HG03378 (cell line): ENCODE results near the gene TLL1.

Experiments
- ATAC-seq: cut with Tn5 transposase; IDR thresholded peaks from one replicate; pipeline ENCODE4 v1.9.1; 2021; ENCODE audit warnings: mild to moderate bottlenecking, moderate library complexity; ENCODE audit not compliant: unreplicated experiment

Gene TLL1

DNA sequence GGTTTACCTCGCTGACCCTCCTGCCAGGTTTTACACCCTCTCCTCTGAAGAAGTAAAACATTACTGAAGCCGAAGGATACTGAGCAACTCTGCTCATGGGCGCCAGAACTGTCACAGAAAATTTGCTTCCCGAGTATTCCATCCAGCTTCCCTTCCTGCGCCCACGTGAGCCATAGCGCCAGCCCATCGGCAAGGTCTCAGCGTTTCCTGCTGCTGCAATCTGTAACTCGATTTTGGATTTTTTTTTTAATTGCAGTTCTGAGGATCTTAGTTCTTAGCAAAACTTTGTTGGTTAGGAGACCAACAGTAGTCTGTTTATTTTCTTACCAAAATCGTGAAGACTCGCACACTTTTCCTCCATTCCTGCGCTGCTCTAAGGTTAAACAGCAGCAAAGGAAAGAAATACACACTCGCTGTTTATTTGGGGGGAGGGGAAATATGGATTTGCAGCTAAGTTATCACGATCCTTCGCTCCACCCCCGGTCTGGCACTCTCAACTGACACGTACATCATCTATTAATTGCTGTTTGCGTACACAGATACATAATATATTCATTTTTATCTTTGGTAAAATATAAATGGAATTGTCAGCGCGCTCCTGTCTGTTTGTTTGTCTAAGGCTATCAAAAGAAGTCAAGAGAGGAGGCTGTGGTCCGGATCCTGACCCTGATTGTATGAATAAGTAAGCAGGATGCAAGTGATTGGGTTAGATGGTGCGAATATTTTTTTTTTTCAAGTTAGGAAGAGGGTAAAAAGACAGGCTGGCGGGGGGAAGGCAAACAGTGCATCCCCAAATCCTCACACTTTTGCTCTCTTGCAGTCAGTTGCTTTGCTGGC, at the start of gene TLL1:
Gene TLL1 (plus strand): TSS at position 777 of the 837 bp plus-strand sequence. CDS start 668 bp downstream, outside the sequence.
- no peak for ATAC-seq

- no peak for ATAC-seq
Observed at GRCh38 chr4:165826166-165826565, 46.9 kb upstream of the TLL1 start.

DNA sequence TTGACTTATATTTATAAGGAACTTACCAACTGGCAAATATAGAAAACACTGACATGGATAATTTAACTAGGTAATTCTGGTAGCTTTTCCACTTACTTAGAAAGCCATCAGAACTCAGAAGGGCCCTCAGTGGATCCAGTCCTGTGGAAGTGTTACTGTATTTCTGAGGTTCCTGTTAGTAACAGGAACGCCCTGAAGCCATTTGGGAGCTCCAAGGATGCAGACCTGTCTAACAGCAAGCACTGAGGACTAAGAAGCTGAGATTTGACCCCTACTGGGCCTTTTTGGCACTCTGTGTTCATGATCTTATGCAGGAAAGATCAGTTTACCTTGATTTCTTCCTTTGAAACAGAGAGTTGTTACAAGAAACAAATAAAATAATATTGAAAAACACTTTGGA, 46.0 kb upstream of the TLL1 start:
- ATAC-seq = no peak

GRCh38 chr4:165828928-165829327, 44.1 kb upstream of the TLL1 start:
- ATAC-seq = no peak

DNA sequence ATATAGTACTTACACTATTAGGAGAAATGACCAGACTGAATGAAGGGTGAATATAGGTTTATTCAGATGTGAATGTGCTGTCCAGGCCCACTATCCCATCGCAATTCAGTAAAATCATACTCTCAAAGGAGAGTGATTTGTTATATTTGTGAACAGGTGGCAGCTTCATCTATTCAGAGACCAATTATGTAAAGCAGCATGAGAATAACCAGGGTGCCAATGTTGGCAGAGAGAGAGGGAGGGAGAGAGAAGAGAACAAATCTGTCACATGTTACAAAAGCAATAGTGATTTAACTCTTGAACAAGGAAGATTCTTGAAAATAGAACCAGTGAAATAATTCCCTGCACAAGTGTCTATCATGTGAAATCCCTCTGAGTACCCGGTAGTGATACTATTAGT, 38.9 kb upstream of the TLL1 start:
- ATAC-seq = no peak

- ATAC-seq = no peak
Observed at GRCh38 chr4:165838575-165838974, 34.5 kb upstream of the TLL1 start.

- ATAC-seq = no peak
Observed at GRCh38 chr4:165839615-165840333, 33.3 kb upstream of the TLL1 start.

- no peak for ATAC-seq
Observed at GRCh38 chr4:165842684-165843083, 30.4 kb upstream of the TLL1 start.

- no peak for ATAC-seq
Observed at GRCh38 chr4:165844161-165844560, 28.9 kb upstream of the TLL1 start.

- no peak for ATAC-seq
Observed at GRCh38 chr4:165851256-165851655, 21.8 kb upstream of the TLL1 start.

DNA sequence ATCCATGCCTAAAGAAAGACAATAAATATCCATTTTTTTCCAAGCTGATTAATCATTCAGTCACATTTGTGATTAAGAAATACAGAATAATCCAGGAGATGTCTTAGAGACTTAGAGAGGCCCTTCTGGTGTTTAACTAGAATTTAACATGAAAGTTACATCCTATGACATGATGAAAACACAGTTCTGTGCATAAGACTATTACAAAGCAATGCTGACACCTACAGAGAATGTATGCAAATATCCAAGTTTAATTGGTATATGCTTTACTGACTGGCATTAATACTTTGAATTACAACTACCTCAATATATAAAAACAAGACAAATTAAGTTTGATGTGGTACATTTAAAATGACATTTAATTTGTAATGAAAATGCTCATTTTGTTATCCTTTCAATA, 17.8 kb upstream of the TLL1 start:
- no peak for ATAC-seq

DNA sequence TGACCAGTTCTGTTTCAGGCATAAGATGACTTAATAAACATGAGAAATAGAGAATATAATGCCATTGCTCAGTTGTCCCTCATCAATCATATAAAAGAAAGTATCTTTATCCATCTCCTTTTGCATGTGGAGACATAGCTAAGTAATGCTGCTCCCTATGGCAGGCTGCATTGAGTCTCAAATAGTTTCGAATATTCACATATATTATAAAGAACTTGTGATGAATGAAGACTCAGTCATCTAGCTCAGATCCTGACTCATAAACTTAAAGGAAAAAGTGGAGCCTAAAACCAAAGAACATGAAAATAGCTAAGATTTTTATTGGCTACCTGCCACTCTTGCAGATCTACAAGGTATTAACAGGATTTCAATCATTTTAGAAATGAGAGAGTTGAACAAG, 11.7 kb upstream of the TLL1 start:
- ATAC-seq = no peak

- ATAC-seq = no peak
Observed at GRCh38 chr4:165864271-165864670, 8.8 kb upstream of the TLL1 start.

- ATAC-seq = no peak
Observed at GRCh38 chr4:165866019-165866650, 6.9 kb upstream of the TLL1 start.

- ATAC-seq = no peak
Observed at GRCh38 chr4:165867961-165868360, 5.1 kb upstream of the TLL1 start.

DNA sequence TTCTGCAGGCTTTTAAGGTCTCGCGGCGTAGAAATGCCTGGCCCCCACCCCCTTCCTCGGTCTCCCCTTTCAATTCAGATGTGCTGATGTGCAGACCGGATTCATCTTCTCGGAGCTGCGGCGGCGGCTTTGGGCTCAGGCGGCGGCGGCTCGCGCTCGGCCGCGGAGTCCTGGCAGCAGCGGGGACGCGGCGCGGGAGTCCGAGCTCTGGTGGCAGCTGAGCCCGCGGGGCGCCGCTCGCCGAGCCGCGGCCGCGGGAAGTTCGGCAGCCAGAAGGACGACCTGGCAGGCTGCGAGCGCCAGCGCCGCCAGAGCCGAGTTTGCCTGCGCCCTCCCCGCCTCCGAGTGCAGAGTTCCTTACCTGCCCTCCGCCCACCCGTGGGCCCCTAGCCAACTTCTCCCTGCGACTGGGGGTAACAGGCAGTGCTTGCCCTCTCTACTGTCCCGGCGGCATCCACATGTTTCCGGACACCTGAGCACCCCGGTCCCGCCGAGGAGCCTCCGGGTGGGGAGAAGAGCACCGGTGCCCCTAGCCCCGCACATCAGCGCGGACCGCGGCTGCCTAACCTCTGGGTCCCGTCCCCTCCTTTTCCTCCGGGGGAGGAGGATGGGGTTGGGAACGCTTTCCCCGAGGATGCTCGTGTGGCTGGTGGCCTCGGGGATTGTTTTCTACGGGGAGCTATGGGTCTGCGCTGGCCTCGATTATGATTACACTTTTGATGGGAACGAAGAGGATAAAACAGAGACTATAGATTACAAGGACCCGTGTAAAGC, 448 bp downstream of the TLL1 start:
- no peak for ATAC-seq

DNA sequence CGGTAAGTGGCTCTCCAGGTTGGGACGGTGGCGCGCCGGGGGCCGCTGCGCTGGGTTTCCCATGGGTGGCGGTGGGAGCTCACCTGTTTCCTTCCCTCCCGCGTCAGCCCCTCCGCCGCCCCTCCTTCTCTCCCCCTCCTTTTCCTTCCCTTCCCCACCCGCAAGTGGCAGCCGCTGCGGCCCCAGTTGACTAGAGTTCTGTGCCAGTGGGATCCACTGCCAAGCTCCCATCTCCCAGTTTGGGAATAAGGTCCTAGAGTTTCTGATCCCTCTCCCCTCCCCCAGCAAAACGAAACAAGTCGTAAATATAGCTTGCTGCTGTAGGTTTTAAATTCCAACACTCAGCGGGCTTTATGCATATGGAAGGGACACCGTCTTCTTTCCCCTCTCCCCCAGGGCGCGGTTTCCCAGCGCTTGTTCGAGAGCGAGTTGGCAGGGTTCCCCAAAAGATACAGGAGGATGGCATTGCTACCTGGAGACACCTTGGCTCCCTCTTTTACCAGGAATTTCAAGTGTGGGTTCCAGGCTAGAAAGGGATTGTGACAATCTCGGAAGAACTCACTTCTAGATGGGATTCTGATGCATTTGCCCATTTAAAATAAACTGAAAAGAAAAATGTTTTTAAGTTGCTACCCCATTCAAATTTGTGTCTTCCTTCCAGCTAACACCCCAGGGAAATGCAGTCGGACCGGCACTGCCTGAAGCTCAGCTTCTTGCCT, 1.2 kb downstream of the TLL1 start:
- no peak for ATAC-seq

DNA sequence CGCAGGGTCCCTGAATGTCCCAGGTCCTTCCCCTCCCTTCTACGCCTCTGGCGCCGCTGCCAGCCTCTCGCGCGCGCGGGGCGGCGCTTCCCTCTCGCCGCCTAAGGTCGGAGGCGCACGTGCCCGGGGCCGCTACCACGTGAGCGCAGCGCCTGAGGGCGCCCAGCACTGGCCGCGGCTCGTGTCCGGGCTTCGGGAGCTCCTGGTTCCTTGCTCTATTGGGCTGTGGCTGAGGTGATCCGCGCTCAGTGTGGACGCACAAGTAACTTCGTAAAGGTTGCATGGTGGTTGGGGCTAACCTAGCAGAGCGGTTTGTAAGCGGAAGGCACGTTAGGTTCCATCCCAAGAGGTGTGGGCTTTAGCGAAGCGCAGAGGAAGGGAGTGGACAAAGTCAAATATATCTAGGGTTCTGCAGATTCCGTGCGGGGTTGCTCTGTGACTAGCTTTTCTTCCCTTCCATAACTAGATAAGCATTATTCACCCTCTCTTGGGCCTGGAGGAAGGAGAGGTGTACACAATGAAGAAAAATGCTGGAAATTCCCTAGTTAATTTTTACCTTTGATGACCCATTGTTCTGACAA, 1.8 kb downstream of the TLL1 start:
- no peak for ATAC-seq

GRCh38 chr4:165875446-165875845, 2.4 kb downstream of the TLL1 start:
- no peak for ATAC-seq

DNA sequence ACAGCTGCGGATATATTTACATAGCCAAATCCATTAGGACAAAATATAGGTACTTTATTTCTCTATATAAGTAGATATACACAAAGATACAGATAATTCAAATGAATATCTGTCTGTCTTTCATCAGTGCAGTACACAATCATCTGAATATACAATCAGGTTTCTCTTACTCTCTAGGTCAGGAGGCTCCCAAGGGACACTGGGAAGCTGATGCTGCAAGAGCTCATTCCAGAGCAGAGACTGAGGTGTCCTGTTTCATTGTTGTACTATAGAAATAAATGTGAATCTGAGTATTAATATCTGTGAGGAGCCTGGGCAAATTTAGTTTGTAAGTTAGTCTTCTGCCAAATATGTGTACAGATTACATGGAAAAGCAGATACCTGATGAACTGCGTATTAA, 4.2 kb downstream of the TLL1 start:
- no peak for ATAC-seq
